ENCODE data around the gene SHC3. TPM values are rescaled to one million over a fixed set of nuclear protein-coding genes. Genes with fewer than 3 reads are reported as not detected.
A peak's percentile ranks its signal among the peaks of the same experiment; 100 is the strongest.

SHC3 gene
- total and polyA plus RNA-seq, 9 of the 15 experiments (the other 6 are each of a cell fraction or from before 2014, with no cell fraction given) = not detected

GRCh38 chr9:89052470-89053097 is 126.0 kb downstream of the SHC3 start (continued):
- TF ChIP-seq RREB1 (CRISPR knock-in tag; IDR thresholded peaks at IDR 0.05) (no peak), MECOM (CRISPR knock-in tag; IDR thresholded peaks at IDR 0.05) (no peak), GATA2 (CRISPR knock-in tag; IDR thresholded peaks at IDR 0.05) (no peak), NFIX (CRISPR knock-in tag; IDR thresholded peaks at IDR 0.05; ENCODE audit: low read depth) (no peak), NFIC (IDR thresholded peaks at IDR 0.05) (peak; percentile 88), ZNF655 (CRISPR knock-in tag; IDR thresholded peaks at IDR 0.05) (no peak), ZNF512 (tag; IDR thresholded peaks at IDR 0.05) (no peak), TAL1 (IDR thresholded peaks at IDR 0.05) (peak; percentile 74), CREM (IDR thresholded peaks at IDR 0.05; ENCODE audit: low read depth) (0 out of 2 replicates have a peak, but pooled peaks have one; percentile 18), STAT5A (IDR thresholded peaks at IDR 0.05; ENCODE audit: borderline replicate concordance, low read length) (peak; percentile 84), ZNF592 (IDR thresholded peaks at IDR 0.05) (peak; percentile 53; the same call in 1 of the 2 replicates), GABPB1 (CRISPR knock-in tag; IDR thresholded peaks at IDR 0.05) (no peak), FOXJ2 (tag; IDR thresholded peaks at IDR 0.05) (no peak), CBFA2T3 (IDR thresholded peaks at IDR 0.05) (peak; percentile 86), ZNF384 (IDR thresholded peaks at IDR 0.05; ENCODE audit: low read depth, low read length) (no peak), XRCC4 (IDR thresholded peaks at IDR 0.05; ENCODE audit: extremely low read depth, insufficient read depth, insufficient read length) (no peak), SMARCA4 (IDR thresholded peaks at IDR 0.05) (peak; percentile 46)
